K562 (cell line): ENCODE results near the gene VEGFB. TPM values are rescaled to one million over a fixed set of nuclear protein-coding genes. Genes with fewer than 3 reads are reported as not detected.
A peak's percentile ranks its signal among the peaks of the same experiment; 100 is the strongest.

Source experiments
- BRD4 ChIP-seq: fragments of 200-600 bp; sonication (generic); IDR thresholded peaks from 2 replicates; pipeline ENCODE4 v1.6.1; 2017; ENCODE audit warnings: inconsistent platforms
- CBX5 ChIP-seq: IDR thresholded peaks from 2 replicates; pipeline ENCODE4 v1.6.1; 2014; ENCODE audit warnings: low read depth, borderline replicate concordance
- E2F3 ChIP-seq: fragments of 250-450 bp; sonication (Bioruptor Pico); IDR thresholded peaks from 2 replicates; pipeline ENCODE4 v1.4.0; 2020; ENCODE audit warnings: mild to moderate bottlenecking
- FOXJ2 ChIP-seq: fragments of 200-800 bp; sonication (Bioruptor generic); IDR thresholded peaks from 2 replicates; pipeline ENCODE4 v1.6.1; 2016; ENCODE audit warnings: missing genetic modification characterization, missing compliant biosample characterization
- FOXM1 ChIP-seq, 2 experiments: fragments of 450-650 bp in 1 of 2; sonication (generic) in 1 of 2; formaldehyde crosslinking in 1 of 2; IDR thresholded peaks; 2 replicates each; pipeline versions ENCODE4 v1.6.1 to v1.9.0; 2017 to 2022; ENCODE audit warnings: low read depth in 2 of 2, mild to moderate bottlenecking in 2 of 2, missing genetic modification reagents in 1 of 2, moderate library complexity in 1 of 2
- KAT8 ChIP-seq: fragments of 450-650 bp; IDR thresholded peaks from 2 replicates; pipeline ENCODE4 v1.6.1; 2016; ENCODE audit warnings: low read depth, mild to moderate bottlenecking
- LCOR ChIP-seq: sonication (generic); formaldehyde crosslinking; IDR thresholded peaks from 2 replicates; pipeline ENCODE4 v1.8.0; 2022; ENCODE audit warnings: mild to moderate bottlenecking, missing genetic modification reagents
- NONO ChIP-seq, 2 experiments: fragments of 200-400 bp in 1 of 2; fragments of 450-650 bp in 1 of 2; formaldehyde crosslinking in 1 of 2; IDR thresholded peaks; 2 replicates each; pipeline ENCODE4 v1.6.1; 2017; ENCODE audit warnings: low read depth in 2 of 2, mild to moderate bottlenecking in 2 of 2, moderate library complexity in 2 of 2, low read length in 1 of 2
- NR2C2 ChIP-seq, 2 experiments: fragments of 200-800 bp in 1 of 2; sonication (Bioruptor generic) in 1 of 2; sonication (generic) in 1 of 2; formaldehyde crosslinking in 1 of 2; IDR thresholded peaks; 2 replicates each; pipeline versions ENCODE4 v1.6.1 to v1.8.0; 2016 to 2022; ENCODE audit warnings: mild to moderate bottlenecking in 1 of 2, missing compliant biosample characterization in 1 of 2, missing genetic modification characterization in 1 of 2, missing genetic modification reagents in 1 of 2
- PHF8 ChIP-seq: fragments of 200-600 bp; sonication (generic); IDR thresholded peaks from 2 replicates; pipeline ENCODE4 v1.6.1; 2012; ENCODE audit warnings: mixed run types, mild to moderate bottlenecking, inconsistent platforms, low read length, moderate library complexity, borderline replicate concordance
- POU5F1 ChIP-seq: fragments of 150-350 bp; IDR thresholded peaks from 2 replicates; pipeline ENCODE4 v1.6.1; 2014; ENCODE audit warnings: borderline replicate concordance, low read length, low read depth, mild to moderate bottlenecking; ENCODE audit not compliant: partially characterized antibody
- TAF9B ChIP-seq: fragments of 450-650 bp; IDR thresholded peaks from 2 replicates; pipeline ENCODE4 v1.6.1; 2018; ENCODE audit warnings: mild to moderate bottlenecking; ENCODE audit not compliant: partially characterized antibody
- TRIM24 ChIP-seq, 2 experiments: fragments of 450-650 bp; IDR thresholded peaks; 2 replicates each; pipeline ENCODE4 v1.6.1; 2016
- ZNF324 ChIP-seq: fragments of 250-450 bp; sonication (Bioruptor Pico); IDR thresholded peaks from 2 replicates; pipeline ENCODE4 v1.4.0; 2020; ENCODE audit warnings: mild to moderate bottlenecking
- ZNF384 ChIP-seq: IDR thresholded peaks from 2 replicates; pipeline ENCODE4 v1.6.1; 2012; ENCODE audit warnings: low read depth, low read length, improper control_type of control experiment
- ZNF586 ChIP-seq: fragments of 450-650 bp; formaldehyde crosslinking; conservative IDR thresholded peaks from 2 replicates; pipeline ENCODE4 v1.4.0; 2020; ENCODE audit warnings: mild to moderate bottlenecking, moderate library complexity
- ZNF75A ChIP-seq: fragments of 450-650 bp; formaldehyde crosslinking; IDR thresholded peaks from 2 replicates; pipeline ENCODE4 v1.4.0; 2020; ENCODE audit warnings: mild to moderate bottlenecking
- ZNF77 ChIP-seq: fragments of 250-450 bp; sonication (Bioruptor Pico); IDR thresholded peaks from 2 replicates; pipeline ENCODE4 v1.5.0; 2020
- polyA plus RNA-seq, 8 experiments: library from polyadenylated mRNA; depleted of rRNA in 4 of 8; stranded (reverse) in 5 of 8; unstranded in 3 of 8; fragments of >200 nt; fragmentation: Nextera tagmentation in 2 of 8; fragmentation: Illumina TruSeq in 1 of 8; extraction: Ambion mirVana in 2 of 8; extraction: Trizol in 1 of 8; gene quantifications; 2 replicates each; pipeline versions ENCODE4 v1.2.1 to v1.2.3, GENCODE V29; 2011 to 2014; ENCODE audit warnings: inconsistent platforms in 1 of 8, missing spikeins in 1 of 8
- total RNA-seq, 7 experiments: library from RNA; depleted of rRNA in 6 of 7; stranded (reverse); fragments of >200 nt in 6 of 7; fragmentation: Illumina TruSeq in 2 of 7; extraction: Trizol in 2 of 7; gene quantifications; 2 replicates each; pipeline versions ENCODE4 v1.2.1 to v1.2.3, GENCODE V29; 2011 to 2021; ENCODE audit warnings: low replicate concordance in 1 of 7
- TF ChIP-seq, protein P1 (sequence below): fragments of 450-650 bp; formaldehyde crosslinking; IDR thresholded peaks from 2 replicates; pipeline ENCODE4 v1.4.0; 2020; ENCODE audit warnings: mild to moderate bottlenecking, moderate library complexity
- TF ChIP-seq, protein P2 (sequence below): IDR thresholded peaks from 2 replicates; pipeline ENCODE4 v1.6.1; 2011; ENCODE audit not compliant: insufficient read length; ENCODE audit errors: extremely low read depth
- TF ChIP-seq, protein P3 (sequence below): fragments of 200-800 bp; sonication (Bioruptor generic); IDR thresholded peaks from 2 replicates; pipeline ENCODE4 v1.6.1; 2017; ENCODE audit warnings: missing genetic modification characterization, missing compliant biosample characterization
- TF ChIP-seq, protein P4 (sequence below): fragments of 250-450 bp; sonication (Bioruptor Pico); IDR thresholded peaks from 2 replicates; pipeline ENCODE4 v1.4.0; 2020; ENCODE audit warnings: borderline replicate concordance

VEGFB gene
- total and polyA plus RNA-seq, 9 of the 15 experiments (the other 6 are each of a cell fraction or from before 2014, with no cell fraction given): 11.0 to 83.4 (median 25.7) TPM

DNA sequence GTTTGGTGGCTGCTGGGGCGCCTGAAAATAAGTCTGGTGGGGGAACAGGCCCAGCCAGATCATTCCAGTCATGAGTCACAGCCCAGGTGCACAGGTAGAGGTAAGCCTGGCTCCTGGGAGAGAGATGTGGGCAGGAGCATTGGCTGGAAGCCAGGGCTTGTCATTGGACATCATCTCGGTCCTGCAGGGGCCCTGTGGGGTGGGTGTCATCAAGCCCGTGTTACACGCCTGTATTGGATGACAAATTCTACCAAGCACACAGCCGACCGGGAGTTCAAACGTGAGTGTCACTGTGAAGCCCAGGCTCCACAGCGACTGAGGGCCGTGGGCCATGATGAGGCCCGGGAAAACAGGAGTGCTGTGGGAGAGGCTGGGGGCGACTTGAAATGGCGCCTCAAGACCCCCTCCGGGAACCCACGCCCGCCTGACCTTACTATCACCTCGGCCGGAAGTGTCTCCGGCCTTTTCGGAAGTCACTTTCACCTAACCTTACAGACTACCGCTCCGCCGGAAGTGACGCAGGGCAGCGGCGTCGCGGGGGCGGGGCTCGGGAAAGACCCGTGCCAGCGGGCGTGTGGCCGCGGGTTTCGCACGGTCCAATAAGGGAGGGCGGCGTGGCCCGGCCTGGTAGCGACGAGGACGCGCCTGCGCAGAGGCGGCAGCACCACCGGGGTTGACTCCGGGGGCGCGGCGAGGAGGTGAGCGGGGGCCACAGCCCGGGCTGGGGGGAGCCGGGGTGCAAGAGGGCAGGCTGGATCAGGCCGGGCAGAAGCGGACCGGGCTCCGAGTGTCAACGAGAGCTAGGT, 6.3 kb downstream of the VEGFB start, which contains the start of gene FKBP2 (continued):
- no peak for TF ChIP-seq NR2C2 (CRISPR knock-in tag; IDR thresholded peaks at IDR 0.05)
- peak; percentile 94 for TF ChIP-seq NR2C2 (tag; IDR thresholded peaks at IDR 0.05)
- peak; percentile 25; the same call in 1 of the 2 replicates for TF ChIP-seq ZNF75A
- no peak for TF ChIP-seq KAT8
- TF ChIP-seq ZNF324 (CRISPR knock-in tag): no peak; the same call in none of the 2 replicates
- TF ChIP-seq FOXM1 (IDR thresholded peaks at IDR 0.05; ENCODE audit: low read depth): peak; percentile 86
- TF ChIP-seq FOXM1 (CRISPR knock-in tag; IDR thresholded peaks at IDR 0.05; ENCODE audit: low read depth): no peak; the same call in 1 of the 2 replicates
- TF ChIP-seq PHF8: peak; percentile 88; the same call in 1 of the 2 replicates
- TF ChIP-seq BRD4: peak; percentile 67; the same call in 1 of the 2 replicates
- TF ChIP-seq CBX5: no peak
- TF ChIP-seq, protein P1, sequence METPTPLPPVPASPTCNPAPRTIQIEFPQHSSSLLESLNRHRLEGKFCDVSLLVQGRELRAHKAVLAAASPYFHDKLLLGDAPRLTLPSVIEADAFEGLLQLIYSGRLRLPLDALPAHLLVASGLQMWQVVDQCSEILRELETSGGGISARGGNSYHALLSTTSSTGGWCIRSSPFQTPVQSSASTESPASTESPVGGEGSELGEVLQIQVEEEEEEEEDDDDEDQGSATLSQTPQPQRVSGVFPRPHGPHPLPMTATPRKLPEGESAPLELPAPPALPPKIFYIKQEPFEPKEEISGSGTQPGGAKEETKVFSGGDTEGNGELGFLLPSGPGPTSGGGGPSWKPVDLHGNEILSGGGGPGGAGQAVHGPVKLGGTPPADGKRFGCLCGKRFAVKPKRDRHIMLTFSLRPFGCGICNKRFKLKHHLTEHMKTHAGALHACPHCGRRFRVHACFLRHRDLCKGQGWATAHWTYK (CRISPR knock-in tag): peak; percentile 66; the same call in 1 of the 2 replicates
- TF ChIP-seq TRIM24 (IDR thresholded peaks at IDR 0.05): no peak
- no peak for TF ChIP-seq E2F3 (CRISPR knock-in tag)
- TF ChIP-seq ZNF384: no peak
- TF ChIP-seq, protein P2, sequence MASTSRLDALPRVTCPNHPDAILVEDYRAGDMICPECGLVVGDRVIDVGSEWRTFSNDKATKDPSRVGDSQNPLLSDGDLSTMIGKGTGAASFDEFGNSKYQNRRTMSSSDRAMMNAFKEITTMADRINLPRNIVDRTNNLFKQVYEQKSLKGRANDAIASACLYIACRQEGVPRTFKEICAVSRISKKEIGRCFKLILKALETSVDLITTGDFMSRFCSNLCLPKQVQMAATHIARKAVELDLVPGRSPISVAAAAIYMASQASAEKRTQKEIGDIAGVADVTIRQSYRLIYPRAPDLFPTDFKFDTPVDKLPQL: no peak
- peak; percentile 79; the same call in 1 of the 2 replicates for TF ChIP-seq LCOR
- TF ChIP-seq ZNF77 (CRISPR knock-in tag): peak; percentile 78; the same call in 1 of the 2 replicates
- no peak for TF ChIP-seq TAF9B
- TF ChIP-seq FOXJ2 (tag): no peak
- no peak; a peak in 1 of 4 replicates for TF ChIP-seq NONO (IDR thresholded peaks at IDR 0.05; ENCODE audit: low read depth in 2 of 2, low read length in 1 of 2)
- no peak for TF ChIP-seq POU5F1
- 0 out of 2 replicates have a peak, but pooled peaks have one; percentile 58 for TF ChIP-seq ZNF586 (CRISPR knock-in tag)
- TF ChIP-seq, protein P3, sequence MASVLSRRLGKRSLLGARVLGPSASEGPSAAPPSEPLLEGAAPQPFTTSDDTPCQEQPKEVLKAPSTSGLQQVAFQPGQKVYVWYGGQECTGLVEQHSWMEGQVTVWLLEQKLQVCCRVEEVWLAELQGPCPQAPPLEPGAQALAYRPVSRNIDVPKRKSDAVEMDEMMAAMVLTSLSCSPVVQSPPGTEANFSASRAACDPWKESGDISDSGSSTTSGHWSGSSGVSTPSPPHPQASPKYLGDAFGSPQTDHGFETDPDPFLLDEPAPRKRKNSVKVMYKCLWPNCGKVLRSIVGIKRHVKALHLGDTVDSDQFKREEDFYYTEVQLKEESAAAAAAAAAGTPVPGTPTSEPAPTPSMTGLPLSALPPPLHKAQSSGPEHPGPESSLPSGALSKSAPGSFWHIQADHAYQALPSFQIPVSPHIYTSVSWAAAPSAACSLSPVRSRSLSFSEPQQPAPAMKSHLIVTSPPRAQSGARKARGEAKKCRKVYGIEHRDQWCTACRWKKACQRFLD (CRISPR knock-in tag): peak; percentile 70; the same call in 1 of the 2 replicates
- TF ChIP-seq, protein P4, sequence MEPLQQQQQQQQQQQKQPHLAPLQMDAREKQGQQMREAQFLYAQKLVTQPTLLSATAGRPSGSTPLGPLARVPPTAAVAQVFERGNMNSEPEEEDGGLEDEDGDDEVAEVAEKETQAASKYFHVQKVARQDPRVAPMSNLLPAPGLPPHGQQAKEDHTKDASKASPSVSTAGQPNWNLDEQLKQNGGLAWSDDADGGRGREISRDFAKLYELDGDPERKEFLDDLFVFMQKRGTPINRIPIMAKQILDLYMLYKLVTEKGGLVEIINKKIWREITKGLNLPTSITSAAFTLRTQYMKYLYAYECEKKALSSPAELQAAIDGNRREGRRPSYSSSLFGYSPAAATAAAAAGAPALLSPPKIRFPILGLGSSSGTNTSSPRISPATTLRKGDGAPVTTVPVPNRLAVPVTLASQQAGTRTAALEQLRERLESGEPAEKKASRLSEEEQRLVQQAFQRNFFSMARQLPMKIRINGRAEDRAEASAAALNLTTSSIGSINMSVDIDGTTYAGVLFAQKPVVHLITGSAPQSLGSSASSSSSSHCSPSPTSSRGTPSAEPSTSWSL (CRISPR knock-in tag): no peak
